IPS-NIHi11 (cell line): ENCODE data around the gene ACTN4.
A peak's percentile ranks its signal among the peaks of the same experiment; 100 is the strongest.

Experiments used
- DNase-seq: peaks from one replicate; pipeline ENCODE4 v3.0.0; 2012; ENCODE audit warnings: mixed read lengths, low spot score

Gene ACTN4

DNA sequence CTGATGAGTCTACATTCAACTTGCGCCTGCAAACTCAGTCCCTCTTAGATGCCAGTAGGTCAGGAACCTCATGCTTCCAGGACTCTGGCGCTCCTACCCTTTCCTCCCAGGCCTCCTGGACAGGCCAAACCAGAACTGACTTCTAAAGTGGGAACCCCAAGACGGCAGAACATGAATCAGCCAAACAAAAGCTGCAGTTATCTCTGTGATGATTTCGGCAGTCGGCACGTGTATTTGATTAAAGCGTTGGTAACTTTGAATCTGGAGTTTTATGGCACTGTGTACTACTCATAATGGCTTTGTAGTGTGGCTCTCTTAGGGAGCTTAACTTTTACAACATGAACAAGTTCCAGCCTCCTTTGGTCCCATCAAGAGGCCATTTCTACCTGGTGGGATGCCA lies 13.7 kb downstream of the ACTN4 start:
- no peak for DNase-seq

- DNase-seq: no peak
Measured at GRCh38 chr19:38661996-38662395, 14.5 kb downstream of the ACTN4 start.

GRCh38 chr19:38662537-38663155 lies 15.2 kb downstream of the ACTN4 start:
- no peak for DNase-seq

- no peak for DNase-seq
Measured at GRCh38 chr19:38663156-38663651, 15.8 kb downstream of the ACTN4 start.

DNA sequence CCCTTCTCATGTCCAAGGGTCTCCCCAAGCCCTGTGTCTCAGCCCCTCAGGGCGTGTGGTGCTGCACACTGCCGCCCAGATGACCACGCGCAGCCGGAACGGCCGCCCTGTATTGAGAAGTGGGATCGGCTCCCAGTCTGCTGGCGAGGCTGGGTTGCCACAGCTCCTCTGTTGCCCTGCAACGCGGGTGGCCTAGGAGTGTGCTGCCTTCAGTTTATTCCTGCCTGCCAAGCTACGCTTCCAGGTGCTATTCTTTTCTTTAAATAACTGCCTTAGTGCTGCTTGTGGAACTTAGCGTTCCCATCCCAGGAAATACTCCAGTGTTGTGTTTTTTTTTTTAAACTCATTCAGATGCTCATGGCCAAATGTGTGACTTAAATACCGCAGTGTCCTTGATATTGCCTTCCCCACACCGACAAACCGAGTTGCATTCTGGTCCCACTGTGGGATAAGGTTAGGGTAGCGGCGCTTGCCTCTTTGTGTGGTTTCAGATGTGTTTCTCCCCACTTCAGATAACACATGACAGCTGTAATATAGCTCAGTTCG lies 16.6 kb downstream of the ACTN4 start:
- no peak for DNase-seq

- no peak for DNase-seq
Measured at GRCh38 chr19:38664503-38665211, 17.2 kb downstream of the ACTN4 start.

DNA sequence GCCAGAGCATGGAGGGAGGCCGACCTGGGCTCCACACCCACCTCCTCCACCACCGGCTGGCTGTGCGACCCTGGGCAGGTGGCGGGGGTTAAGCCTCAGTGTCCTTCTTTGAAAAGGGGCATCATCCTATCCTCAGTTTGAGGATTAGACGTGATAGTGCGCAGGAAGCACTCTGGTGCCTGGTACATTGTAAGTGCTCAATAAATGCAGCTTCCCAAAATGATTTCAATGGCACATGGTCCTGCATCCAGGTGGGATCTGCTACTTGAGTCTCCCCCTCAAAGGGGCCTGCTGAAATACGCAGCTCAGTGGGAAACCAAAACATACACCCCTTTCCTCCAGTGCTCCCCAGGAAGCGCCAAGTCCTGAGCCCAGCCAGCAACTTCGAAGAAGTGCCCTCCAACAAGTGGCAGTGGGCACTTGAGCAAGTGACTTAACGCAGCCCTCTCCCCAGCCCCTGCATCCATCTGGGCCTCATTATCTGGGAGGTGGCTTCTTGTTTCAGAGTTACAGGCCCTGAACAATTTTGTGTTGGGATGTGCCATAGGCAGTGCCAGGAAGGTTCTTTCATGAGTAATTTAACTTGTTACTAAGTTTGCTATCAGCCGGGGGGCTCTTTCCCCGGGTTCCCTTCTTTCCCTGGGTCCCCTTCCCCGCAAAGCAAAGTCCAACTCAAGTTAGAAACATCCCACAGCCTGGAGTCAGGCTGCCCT lies 17.9 kb downstream of the ACTN4 start:
- DNase-seq: no peak

GRCh38 chr19:38665950-38666662 lies 18.7 kb downstream of the ACTN4 start:
- peak; percentile 74 for DNase-seq

GRCh38 chr19:38666663-38667511 lies 19.4 kb downstream of the ACTN4 start:
- no peak for DNase-seq

- DNase-seq: no peak
Measured at GRCh38 chr19:38667661-38668171, 20.3 kb downstream of the ACTN4 start.

- no peak for DNase-seq
Measured at GRCh38 chr19:38669552-38669951, 22.1 kb downstream of the ACTN4 start.

- DNase-seq: no peak
Measured at GRCh38 chr19:38670921-38671398, 23.5 kb downstream of the ACTN4 start.

GRCh38 chr19:38671654-38672053 lies 24.2 kb downstream of the ACTN4 start:
- DNase-seq: no peak

DNA sequence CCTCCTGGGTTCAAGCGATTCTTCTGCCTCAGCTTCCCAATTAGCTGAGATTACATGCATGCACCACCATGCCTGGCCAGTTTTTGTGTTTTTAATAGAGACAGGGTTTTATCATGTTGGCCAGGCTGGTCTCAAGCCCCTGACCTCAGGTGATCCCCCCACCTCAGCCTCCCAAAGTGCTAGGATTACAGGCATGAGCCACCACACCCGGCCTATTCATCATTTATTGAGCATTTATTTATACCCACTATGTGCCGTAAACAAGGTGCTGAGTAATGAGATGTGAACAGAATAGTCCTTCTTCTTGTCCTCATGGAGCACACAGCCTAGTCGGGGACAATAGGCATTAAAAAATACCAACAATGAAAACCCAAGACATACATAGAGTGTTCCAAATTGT lies 25.6 kb downstream of the ACTN4 start:
- DNase-seq: no peak

DNA sequence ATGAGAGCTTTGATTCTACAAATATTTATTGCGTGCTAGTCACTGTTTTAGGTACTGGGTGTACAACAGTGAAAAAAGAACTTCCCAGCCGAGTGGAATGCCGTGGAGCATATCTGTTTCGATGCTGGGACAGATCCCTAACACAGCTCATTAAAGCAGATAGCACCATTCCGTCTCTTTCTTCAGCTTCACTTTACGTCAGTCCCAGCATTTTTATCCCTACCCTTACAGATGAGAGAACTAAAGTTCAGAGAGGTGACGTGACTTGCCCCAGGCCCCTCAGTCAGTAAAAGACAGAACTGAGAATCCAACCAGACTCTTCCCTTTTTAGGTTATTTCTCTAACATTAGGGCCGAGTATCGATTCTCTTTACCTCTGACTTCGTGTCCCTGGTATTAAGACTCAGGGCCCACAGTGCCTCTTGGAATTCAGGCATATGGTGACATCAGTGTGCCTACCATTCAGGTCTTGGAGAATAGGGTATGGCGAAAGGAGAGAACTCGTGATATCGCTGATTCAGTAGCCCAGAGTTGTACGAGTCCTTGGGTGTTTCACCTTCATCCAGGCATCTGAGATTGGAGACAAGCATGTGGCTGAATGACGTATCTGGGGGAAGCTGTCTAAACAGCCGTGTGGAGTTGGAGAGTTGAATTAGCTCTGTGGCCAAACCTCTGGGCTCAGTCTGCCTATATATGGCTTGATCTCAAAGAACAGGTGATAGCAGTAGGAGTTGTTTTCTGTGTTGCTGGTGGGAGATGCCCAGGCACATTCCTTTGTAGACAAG lies 27.1 kb downstream of the ACTN4 start:
- DNase-seq: no peak

- DNase-seq: no peak
Measured at GRCh38 chr19:38675611-38676010, 28.2 kb downstream of the ACTN4 start.

- DNase-seq: no peak
Measured at GRCh38 chr19:38676023-38676877, 28.8 kb downstream of the ACTN4 start.

GRCh38 chr19:38676878-38677646 lies 29.6 kb downstream of the ACTN4 start:
- no peak for DNase-seq
